HG02678 (cell line): Measurements from ENCODE around the gene MBD2.
A peak's percentile ranks its signal among the peaks of the same experiment; 100 is the strongest.

Experiments used
- ATAC-seq: cut with Tn5 transposase; IDR thresholded peaks from one replicate; pipeline ENCODE4 v1.9.1; 2021; ENCODE audit warnings: mild to moderate bottlenecking, moderate library complexity; ENCODE audit not compliant: unreplicated experiment

The MBD2 gene

GRCh38 chr18:54203914-54204313 lies 20.6 kb downstream of the MBD2 start:
- ATAC-seq, result peak; percentile 57

DNA sequence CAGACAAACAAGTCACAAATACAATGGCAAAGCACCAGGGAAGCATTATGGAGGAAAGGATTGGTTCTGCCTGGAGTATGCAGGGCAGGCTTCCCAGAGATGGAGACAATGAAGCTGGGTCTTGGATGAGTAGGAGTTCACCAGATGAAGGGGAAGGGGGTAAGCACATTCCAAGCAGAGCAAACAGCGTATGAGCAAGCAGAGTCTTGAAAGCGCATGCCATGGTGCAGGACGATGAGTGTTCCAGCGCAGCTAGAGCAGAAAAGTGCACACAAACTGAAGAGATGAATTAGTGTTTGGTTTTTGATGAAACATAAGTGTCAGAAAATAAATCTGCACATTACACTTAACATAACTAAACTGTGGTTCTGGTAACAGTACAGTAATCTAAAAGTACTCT lies 21.6 kb downstream of the MBD2 start:
- no peak for ATAC-seq

DNA sequence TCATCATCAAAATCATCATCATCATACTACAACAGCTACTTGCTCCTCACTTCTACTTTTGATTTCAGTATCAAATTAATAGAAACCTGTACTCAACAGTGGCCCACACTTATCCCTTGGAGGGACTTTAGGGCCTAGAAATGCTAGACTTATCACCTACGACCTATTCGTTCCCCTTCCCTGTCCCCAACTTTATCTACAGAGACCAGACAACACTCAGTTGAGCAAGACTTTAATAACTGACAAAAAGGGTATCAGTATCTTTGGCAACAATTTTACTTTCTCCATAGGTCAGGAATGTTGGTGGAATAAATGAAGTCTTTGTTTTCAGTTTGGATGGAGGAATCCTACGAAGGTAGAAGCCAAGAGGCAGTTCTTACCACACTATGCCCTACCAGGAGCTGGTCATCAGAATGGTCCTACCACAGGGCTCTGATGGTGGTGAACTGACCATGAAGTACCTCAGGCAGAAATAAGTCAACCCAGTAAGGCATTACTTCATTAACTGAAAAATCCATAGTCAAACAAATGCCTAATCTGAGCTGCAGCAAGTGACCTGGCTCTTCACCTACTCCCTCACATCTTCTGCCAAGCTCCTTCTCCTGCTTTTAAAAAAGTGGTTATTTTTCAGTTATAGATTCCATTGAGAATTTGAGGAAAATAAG lies 26.6 kb downstream of the MBD2 start:
- ATAC-seq, result no peak

DNA sequence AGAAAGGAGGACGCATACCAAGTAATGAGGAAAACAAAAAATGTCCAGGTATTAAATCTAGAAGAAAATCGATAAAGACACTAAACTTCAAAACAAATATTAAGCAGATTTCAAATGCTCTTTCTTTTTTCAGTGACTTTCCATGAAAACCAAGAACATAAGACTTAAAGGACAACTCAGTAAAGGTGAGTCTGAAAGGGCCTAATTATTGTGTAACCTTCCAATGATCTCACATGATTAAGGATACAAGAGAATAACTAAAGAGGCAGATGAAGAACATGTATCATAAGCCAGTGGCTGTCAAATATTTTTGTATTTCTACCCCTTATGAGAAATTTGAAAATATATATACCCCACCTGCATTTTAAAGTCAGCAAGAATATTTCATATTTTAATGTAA lies 30.7 kb downstream of the MBD2 start:
- no peak for ATAC-seq

DNA sequence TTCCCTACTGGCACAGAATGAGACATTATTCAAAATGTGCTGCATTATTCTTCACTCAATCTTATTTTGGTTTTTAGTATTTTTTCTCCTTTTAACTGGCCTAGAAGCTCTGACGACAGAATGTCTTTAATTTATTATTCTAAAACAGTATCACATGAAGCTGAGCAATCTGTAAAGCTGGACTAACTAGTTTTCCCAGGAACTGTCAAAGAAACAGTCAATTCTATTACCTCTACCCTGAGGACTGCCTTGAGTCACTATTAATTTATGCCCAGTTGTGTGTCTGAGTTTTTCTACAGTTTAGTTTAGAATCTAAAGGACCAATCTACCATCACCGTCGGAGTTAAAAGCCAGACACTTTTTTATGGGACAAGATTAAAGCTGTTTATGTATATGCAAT lies 31.6 kb downstream of the MBD2 start:
- no peak for ATAC-seq

GRCh38 chr18:54192415-54192814 lies 32.1 kb downstream of the MBD2 start:
- ATAC-seq, result no peak

DNA sequence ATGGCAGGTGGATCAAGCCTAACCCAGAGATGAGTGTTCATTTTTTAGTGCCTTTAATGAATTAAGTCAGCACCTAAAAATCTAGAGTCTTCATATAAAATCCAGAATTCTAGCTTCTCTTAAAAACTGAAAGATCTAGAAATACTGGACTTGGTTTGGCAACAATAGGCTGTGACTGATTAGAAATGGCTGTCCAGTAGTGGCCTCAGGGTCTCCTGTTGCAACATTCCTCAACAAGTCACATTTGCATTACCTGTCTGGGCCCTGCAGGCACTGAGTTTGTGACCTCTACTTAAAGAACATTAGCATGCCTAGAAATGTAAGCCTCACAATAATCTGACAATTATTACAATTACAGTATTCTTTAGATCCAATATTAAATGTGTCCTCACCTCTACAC lies 33.1 kb downstream of the MBD2 start:
- no peak for ATAC-seq

DNA sequence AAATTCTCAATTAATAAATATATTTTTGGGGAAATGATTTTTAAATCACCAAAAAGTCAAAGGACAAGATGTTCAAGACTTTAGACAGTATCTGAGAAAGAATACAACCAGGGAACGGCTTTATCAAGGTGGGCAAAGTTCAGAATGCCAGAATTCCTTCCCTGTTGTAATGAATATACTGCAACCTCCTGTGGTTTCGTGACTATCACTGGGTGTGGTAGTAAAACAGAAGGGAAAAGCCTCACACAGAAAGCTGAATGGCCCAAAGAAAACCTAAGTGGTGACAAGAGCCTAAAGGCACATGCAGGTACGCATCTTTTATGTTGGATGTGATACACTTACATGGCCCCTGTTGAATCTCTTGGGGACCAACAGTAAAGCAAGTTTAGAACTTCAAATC lies 37.1 kb downstream of the MBD2 start:
- ATAC-seq, result no peak

DNA sequence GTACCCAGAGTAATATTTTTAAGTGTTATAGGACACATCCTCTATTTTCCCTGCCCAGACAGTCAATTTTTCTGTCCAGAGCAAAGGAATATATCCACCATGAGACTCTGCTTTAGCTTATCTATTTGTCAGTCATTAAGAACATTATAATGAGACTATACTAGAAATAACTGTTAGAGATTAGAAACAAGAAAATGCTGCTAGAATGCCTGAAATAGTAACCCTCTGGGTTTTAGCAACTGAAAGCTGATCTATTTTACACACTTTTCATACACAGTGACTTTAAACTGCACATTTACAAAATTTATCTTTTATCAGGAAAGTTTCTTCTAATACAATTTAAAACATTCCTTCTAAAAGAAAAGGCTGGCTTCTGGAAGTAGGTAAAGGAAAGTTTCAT lies 39.6 kb downstream of the MBD2 start:
- peak; percentile 44 for ATAC-seq

- no peak for ATAC-seq
Observed at GRCh38 chr18:54183390-54183789, 41.1 kb downstream of the MBD2 start.

- ATAC-seq, result peak; percentile 66
Observed at GRCh38 chr18:54181856-54182602, 42.4 kb downstream of the MBD2 start.

DNA sequence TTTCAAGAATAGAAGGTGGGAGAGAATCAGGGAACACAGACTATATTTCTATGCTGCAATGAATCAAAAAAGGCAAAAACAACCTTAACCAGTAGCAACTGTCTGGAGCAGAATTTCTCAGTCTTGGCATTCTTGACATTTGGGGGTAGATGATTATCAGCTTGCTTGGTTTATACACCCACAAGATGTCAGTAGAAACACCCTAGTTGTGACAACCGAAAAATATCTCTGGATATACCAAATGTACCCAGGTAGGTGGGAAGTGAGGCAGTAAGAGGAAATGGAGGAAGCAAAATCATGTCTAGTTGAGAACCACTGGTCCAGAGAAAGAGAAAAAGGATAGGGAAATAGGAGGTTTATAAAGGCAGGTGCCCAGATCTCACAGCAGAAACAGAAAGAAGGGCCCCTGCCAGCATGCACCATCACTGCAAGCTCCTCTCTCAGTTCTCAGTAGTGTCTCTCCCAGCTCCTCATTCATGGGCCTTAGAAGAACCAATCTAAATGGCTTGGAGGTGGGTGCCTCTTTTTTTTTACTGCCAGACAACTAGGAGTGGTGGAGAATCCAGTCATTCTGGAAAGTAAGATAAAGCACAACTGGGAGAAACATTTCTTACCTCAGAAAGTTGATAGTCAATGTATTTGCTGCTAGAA lies 50.4 kb downstream of the MBD2 start:
- ATAC-seq, result peak; percentile 78

DNA sequence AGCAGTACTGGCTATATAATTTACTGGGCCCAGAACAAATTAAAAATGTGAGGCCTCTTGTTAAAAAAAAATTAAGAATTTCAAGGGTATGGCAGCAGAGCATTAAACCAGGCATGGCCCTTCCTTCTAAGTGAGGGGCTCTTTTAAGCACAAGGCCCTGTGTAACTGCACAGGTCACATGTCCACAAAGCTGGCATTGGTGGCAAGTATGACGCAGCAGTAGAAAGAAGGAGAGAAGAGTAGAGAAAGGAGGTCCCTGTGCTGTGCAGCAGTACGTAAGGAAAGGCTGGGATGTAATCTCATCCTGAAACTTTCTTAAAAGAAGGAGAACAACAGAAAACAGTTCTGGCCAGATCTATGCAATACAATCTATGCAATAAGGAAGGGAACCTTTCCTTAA lies 51.2 kb downstream of the MBD2 start:
- no peak for ATAC-seq

DNA sequence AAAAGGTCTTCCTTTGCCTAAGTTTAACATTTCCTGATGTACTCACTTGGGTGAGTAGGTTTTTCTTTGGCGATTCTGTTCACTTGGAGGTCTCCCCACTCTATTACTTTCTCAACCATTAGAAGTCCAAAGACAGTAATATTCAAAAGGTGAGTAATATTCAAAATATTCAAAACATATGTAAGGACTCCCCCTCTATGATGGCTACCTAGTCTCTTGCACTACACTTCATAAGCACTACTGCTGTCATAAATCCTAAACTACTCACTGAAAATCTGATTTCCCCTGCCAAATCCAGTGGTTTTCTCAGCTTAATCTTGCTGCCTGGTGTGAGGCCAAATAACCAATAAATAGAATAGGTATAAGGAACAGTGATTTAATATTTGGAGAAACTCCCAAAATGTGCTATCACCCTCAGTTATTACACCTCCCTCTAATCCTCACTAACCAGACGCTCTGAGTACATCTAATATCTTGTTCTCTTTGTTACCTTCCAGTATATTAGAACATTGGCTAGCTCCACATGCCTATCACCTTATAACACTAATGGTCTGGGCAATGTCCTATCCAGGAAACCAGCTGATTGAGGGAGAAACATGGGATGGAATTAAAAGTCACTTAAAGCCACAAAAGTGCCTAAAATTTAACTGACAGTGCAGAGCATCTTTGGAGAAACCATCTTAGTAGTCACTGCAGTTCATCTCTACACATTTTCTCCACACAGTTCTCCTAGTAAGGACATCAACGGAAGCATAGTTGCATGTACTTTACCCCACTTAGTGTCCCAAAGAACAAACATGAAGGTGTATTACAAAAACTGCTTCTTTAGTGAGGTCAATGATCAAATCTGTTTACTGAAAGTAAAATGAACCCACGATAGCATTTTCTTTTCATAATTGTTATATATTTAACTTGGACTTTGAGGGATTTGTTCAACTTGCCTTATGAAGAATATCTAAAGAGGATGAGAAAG lies 54.8 kb downstream of the MBD2 start:
- no peak for ATAC-seq

DNA sequence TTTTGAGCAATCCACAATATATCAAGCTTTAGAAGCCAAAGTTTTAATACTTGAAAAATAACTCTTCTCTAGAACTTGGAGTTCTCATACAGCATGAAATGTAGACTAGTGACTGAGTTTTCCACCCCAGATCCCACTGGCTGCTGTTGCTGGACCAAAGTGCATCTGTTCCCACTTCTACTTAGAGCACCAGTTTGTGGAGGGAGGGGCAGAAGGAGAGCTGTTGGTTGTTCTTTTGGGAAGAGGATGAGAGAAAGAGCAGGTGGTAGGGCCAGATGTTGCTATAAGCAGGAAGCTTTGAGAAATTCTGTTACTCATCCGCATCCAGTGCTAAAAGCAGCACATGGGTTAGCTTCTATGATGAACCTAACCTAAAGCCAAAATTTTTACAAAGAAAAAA lies 59.0 kb downstream of the MBD2 start:
- no peak for ATAC-seq

DNA sequence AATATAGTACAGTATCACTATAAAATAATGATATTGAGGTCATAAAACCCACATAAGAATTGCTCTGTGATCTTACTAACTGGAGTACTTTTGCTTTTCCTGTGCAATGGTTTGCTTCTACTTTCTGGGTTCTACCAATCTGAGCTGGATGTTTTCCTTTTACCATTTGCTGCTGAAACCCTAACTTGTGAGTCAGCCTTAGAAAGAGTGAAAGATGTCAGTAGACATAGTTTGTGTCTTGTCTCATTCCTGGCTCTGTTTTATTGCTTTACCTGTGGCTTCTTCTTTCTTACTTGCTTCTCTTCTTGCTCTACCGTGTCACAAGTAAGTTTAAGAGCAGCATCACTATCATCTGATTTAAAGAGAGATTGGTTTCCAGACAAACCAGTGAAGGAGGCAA lies 61.0 kb downstream of the MBD2 start:
- ATAC-seq, result no peak

DNA sequence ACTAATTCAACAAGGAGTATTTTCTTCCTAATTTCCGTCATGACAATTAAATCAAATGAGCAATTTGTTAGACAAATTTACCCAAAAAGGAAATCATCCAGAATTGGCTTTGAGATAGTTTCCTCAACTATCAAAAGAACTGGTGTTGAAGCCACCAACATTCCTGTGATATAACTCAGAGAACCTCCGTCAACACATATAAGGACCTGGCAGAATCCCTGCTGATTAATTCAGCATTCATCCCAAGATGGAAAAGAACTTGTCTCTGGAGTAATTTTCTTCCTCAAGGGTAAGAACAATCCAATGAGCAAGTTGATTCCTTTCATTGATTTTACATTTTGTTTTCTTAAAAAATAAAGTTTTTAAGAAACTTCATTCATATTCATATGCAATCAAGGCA lies 62.0 kb downstream of the MBD2 start:
- ATAC-seq, result no peak

DNA sequence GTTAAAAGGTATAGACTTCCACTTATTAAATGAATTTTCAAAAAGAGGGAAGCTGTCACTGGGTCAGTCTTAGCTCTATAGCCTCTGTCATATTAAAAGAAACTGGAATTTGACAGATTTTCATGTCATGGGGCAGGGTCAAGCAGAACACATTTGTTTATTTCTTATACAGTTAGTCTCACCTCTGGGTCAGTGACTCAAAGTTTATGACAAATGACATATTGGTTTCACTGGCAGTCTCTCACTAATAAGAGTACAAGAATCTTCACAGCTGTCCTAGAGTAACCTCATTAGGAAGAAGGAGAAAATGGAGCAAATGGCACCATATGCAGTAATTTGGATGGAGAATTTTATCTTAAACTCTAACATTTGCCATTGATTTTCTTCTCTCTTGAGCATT lies 63.2 kb downstream of the MBD2 start:
- no peak for ATAC-seq

GRCh38 chr18:54159906-54160305 lies 64.6 kb downstream of the MBD2 start:
- no peak for ATAC-seq

DNA sequence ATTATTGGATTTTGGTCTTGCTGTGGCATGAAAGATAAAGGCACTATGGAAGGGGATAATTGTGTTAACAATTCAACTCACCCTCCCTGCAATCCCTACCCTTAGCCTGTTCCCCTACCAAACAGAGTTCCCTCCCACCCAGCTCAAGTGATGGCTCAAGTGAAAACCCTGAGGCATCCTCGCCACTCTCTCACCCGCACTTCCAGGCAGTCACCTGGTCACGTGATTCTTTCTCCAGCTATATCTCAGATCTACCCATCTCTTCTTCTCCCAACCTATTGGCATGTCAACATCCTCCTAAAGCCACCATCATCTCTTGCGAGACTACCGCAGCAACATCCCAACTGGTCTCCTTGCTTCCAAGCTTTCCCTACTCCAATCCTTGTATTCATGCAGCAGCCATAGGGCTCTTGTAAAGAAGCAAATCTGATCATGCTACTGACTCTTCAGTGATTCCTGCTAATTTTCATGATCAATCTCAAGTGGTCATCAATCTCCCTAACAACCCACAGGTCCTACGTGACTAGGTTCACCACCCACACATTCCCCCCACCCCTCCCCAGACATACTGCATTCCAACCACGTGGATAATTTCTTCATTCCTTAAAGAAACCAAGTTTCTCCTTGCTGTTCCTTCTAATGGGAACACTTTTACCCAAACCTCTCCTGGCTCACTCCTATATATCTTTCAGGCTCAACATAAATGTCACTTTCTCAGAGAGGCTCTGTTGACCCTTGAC lies 66.7 kb downstream of the MBD2 start:
- ATAC-seq, result no peak
